MM.1S (cell line): ENCODE data around the gene PICALM.

Source experiments
- CTCF ChIP-seq: fragments of 300-600 bp; sonication (generic); IDR thresholded peaks from 2 replicates; pipeline ENCODE4 v1.5.1; 2016; ENCODE audit warnings: antibody characterized with exemption, low read length, mixed read lengths
- EZH2 ChIP-seq: fragments of 300-600 bp; sonication (generic); optimal IDR thresholded peaks from 2 replicates; pipeline ENCODE3; 2017; ENCODE audit warnings: low read depth, mild to moderate bottlenecking, antibody characterized with exemption, low read length, mixed read lengths
- EZH2phosphoT487 ChIP-seq: fragments of 300-600 bp; sonication (generic); IDR thresholded peaks from 2 replicates; pipeline ENCODE4 v1.6.1; 2018; ENCODE audit warnings: antibody characterized with exemption, low read length

- TF ChIP-seq CTCF (no peak), EZH2 (no peak), EZH2phosphoT487 (no peak)
Observed at GRCh38 chr11:86068138-86068871, 579 bp downstream of the PICALM start.
